Natural killer cell treated with Interleukin-12 subunit alpha and Interleukin-12 subunit beta and Interleukin-15 and Interleukin-18, amount 100 ng/mL, for 72 hours (primary cell): ENCODE measurements around the gene EPSTI1. TPM values are rescaled to one million over a fixed set of nuclear protein-coding genes. Genes with fewer than 3 reads are reported as not detected.
A peak's percentile ranks its signal among the peaks of the same experiment; 100 is the strongest.
"Not testable (repeated sequence)": the region's sequence is repeated elsewhere in the genome, so short reads cannot be mapped to it uniquely, and the experiment has no call there.

ENCODE experiments used
- ATAC-seq, 2 donors: fragments of 150-1000 bp; cut with Tn5 transposase in 1 of 2; sonication (Bioruptor Pico), chemical (Tn5 transposase) in 1 of 2; 2 replicates each; pipeline ENCODE4 v1.10.0; 2021
- DNase-seq: peaks from one replicate; pipeline ENCODE4 v3.0.0; 2022; ENCODE audit warnings: low spot score
- H3K27ac Mint-ChIP-seq, 2 donors: 1 replicate in 1 of 2; 2 replicates in 1 of 2; pipeline ENCODE4 v1.8.0; 2022; ENCODE audit warnings: mixed read lengths in 2 of 2, mild to moderate bottlenecking in 1 of 2, moderate library complexity in 1 of 2
- H3K27me3 Mint-ChIP-seq, 2 donors: 1 replicate in 1 of 2; 2 replicates in 1 of 2; pipeline ENCODE4 v1.8.0; 2022; ENCODE audit warnings: mixed read lengths in 2 of 2
- H3K36me3 Mint-ChIP-seq: one replicate; pipeline ENCODE4 v1.8.0; 2022; ENCODE audit warnings: mixed read lengths
- H3K4me1 Mint-ChIP-seq, 2 donors: 1 replicate in 1 of 2; 2 replicates in 1 of 2; pipeline ENCODE4 v1.8.0; 2022; ENCODE audit warnings: low read depth in 2 of 2, mixed read lengths in 2 of 2, mild to moderate bottlenecking in 1 of 2
- H3K4me3 Mint-ChIP-seq: one replicate; pipeline ENCODE4 v1.8.0; 2022; ENCODE audit warnings: mixed read lengths
- H3K9me3 Mint-ChIP-seq: 2 replicates; pipeline ENCODE4 v1.8.0; 2022; ENCODE audit warnings: mixed read lengths
- total RNA-seq, 2 donors: library from RNA; stranded (reverse); gene quantifications; one replicate each; pipeline ENCODE4 v1.2.3, GENCODE V29; 2022

The EPSTI1 gene
- total RNA-seq = 10 to 100 TPM; 29.6 to 37.9 TPM

GRCh38 chr13:42991898-42992763, at the start of gene EPSTI1:
Gene EPSTI1 (minus strand): TSS chr13:42992241. CDS start chr13:42992165, 76 bp downstream.
- Mint-ChIP-seq H3K27ac (peak within 1 kb of the TSS; percentile 99 to 100), H3K4me1 (peaks cover 60 to 63% of the 10 kb centered on the region in 2 donors), H3K36me3 (no peaks in the 10 kb centered on the region), H3K4me3 (peak within 1 kb of the TSS; percentile 83), H3K27me3 (no peaks in the 10 kb centered on the region), H3K9me3 (no peaks in the 10 kb centered on the region)
- ATAC-seq (peak; percentile 91 to 92), DNase-seq (peak; percentile 90)

DNA sequence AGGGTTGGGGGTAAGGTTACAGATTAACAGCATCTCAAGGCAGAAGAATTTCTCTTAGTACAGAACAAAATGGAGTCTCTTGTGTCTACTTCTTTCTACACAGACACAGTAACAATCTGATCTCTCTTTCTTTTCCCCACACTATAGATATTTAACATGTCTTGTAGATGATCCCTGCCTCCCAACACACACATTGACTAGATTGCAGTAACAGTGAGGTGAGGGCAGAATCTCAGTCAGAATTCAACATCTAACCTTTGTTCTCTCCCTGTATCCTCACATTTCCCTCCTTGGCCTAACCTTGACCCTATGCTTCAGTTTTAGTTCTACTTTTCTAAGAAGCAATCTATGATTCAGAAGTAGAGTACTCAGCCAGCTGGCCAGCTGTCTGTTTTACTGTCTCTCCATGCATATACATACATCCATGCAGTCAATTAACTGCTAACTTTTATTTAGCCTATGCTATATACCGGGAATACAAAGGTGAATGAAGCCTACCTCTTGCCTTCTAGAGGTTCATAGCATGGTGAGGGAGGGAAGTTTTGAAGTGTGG, 49.4 kb upstream of the EPSTI1 start:
- H3K27ac Mint-ChIP-seq = peak overlapping the region in 1 of 2 donors; percentile 13
- no peaks in the 10 kb centered on the region for H3K27me3 Mint-ChIP-seq
- ATAC-seq (peak in 1 of 2 donors; percentile 35), DNase-seq (no peak)
- peaks cover 2% of the 10 kb centered on the region for H3K9me3 Mint-ChIP-seq
- H3K4me3 Mint-ChIP-seq = no peak overlapping the region
- H3K36me3 Mint-ChIP-seq = no peaks in the 10 kb centered on the region
- H3K4me1 Mint-ChIP-seq = peaks cover 44 to 60% of the 10 kb centered on the region in 2 donors

- not testable (repeated sequence) for ATAC-seq, H3K36me3 Mint-ChIP-seq, H3K9me3 Mint-ChIP-seq, DNase-seq, H3K27me3 Mint-ChIP-seq, H3K4me3 Mint-ChIP-seq, H3K27ac Mint-ChIP-seq
- H3K4me1 Mint-ChIP-seq = peaks cover 38 to 56% of the 10 kb centered on the region in 2 donors
Observed at GRCh38 chr13:43040581-43041368, 48.7 kb upstream of the EPSTI1 start.

DNA sequence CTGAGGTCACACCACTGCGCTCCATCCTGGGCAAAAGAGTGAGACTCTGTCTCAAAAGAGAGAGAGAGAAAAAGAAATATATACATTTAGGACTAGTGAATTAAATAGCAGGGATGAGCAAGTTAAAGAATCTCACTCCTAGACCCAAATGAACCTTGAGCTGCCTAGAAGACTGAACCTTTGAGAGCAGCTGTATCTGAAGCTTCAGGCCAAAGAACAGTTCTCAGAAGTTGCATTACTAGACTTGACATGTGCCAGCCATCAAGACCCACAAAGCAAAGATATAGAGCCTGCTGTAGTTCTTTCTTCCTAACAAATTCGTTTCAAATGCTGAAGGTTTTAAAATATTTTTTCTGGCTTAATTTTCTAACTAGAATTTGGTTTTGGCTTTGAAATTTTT, 47.9 kb upstream of the EPSTI1 start:
- Mint-ChIP-seq H3K4me1 (peaks cover 34 to 50% of the 10 kb centered on the region in 2 donors), H3K9me3 (peaks cover under 1% of the 10 kb centered on the region), H3K4me3 (no peak overlapping the region), H3K36me3 (peaks cover 3% of the 10 kb centered on the region), H3K27me3 (no peaks in the 10 kb centered on the region), H3K27ac (peak overlapping the region in 1 of 2 donors; percentile 24)
- ATAC-seq (no peak), DNase-seq (no peak)

DNA sequence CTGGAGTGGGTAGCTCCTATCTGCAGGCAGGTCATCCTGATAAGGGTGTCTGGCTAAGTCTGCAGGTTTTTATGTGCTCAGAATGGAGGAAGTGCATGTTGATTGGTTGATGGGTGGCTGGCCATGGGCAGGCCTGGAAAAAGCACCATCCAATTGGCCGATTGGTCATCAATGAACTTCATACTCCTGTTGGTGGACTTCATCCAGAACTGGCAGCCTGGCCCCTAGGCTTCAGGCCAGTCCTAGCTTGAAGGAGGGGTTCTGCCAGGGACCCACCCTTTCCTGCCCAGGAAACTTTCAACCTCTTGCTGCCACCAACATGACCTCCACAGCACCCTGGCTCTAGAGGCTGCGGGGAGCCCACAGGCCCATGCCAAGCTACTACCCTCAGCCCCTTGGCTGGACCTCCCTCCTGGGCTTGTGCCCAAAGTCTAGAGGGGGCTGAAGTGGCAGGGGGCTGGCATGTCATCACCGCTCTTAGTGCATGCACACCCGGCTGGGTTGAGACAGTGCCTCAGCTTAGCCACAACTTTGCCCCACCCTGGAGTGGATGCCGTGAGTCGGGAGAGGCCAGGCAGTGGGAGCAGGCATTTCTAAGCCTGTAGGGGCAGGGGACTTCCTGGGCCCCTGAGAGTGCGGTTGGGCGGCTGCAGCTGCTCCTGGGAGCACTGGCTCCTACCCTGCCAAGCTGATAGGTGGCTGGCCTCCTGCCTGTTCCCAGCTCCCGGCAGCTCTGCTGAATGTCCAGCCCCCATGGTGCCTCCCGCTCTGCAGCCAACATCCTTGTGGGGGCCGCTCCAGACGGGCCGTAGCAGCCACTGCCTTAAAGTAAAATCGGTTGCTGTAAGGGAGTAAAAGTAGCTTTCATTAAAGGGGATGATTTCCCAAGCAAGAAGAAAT, 44.6 kb upstream of the EPSTI1 start:
- ATAC-seq (no peak), DNase-seq (no peak)
- H3K27me3 Mint-ChIP-seq = no peaks in the 10 kb centered on the region
- H3K36me3 Mint-ChIP-seq = peaks cover 6% of the 10 kb centered on the region
- no peak overlapping the region for H3K4me3 Mint-ChIP-seq
- H3K9me3 Mint-ChIP-seq = peaks cover 3% of the 10 kb centered on the region
- peaks cover 26 to 37% of the 10 kb centered on the region in 2 donors for H3K4me1 Mint-ChIP-seq
- H3K27ac Mint-ChIP-seq = no peak overlapping the region

DNA sequence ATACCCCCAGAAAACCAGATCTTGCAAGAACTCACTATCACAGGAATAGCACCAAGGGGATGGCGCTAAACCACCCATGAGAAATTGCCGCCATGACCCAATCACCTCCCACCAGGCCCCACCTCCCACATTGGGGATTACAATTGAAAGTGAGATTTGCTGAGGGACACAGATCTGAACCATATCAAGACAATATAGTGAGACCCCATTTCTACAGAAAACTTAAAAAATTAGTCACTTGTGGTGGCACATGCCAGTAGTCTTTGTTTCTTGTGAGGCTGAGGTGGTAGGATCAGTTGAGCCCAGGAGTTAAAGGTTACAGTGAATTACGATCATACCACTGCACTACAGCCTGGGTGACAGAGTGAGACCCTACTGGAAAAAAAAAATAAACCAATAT, 41.0 kb upstream of the EPSTI1 start:
- Mint-ChIP-seq H3K36me3 (peaks cover 18% of the 10 kb centered on the region), H3K9me3 (peaks cover 3% of the 10 kb centered on the region), H3K4me1 (peaks cover 32 to 39% of the 10 kb centered on the region in 2 donors), H3K27ac (no peak overlapping the region), H3K27me3 (no peaks in the 10 kb centered on the region), H3K4me3 (no peak overlapping the region)
- ATAC-seq (no peak), DNase-seq (no peak)

DNA sequence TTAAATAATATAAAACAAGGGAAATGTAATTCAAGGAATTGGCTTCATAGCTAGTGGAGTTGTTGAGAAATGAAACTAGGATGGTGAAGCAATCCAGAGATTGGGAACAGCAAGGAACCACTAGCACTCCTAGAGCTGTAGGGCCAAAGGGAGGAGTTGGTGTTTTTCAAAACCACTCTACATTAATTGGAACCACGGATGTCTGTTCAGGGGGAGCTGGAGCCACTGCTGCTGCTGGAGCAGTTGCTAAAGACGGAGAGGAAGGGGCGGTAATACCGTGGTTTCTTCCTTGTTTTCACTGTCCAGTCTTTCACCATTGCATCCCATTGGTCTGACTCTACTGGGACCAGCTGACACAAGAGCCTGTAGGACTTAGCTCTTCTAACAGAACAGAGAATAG, 39.8 kb upstream of the EPSTI1 start:
- Mint-ChIP-seq H3K36me3 (peaks cover 19% of the 10 kb centered on the region), H3K9me3 (peaks cover 3% of the 10 kb centered on the region), H3K4me1 (peaks cover 28 to 39% of the 10 kb centered on the region in 2 donors)

GRCh38 chr13:43030548-43030947, 38.5 kb upstream of the EPSTI1 start:
- Mint-ChIP-seq H3K36me3 (peaks cover 19% of the 10 kb centered on the region), H3K4me1 (peaks cover 30 to 39% of the 10 kb centered on the region in 2 donors), H3K9me3 (peaks cover 3% of the 10 kb centered on the region), H3K4me3 (no peak overlapping the region), H3K27ac (peak overlapping the region in 1 of 2 donors; percentile 5), H3K27me3 (no peaks in the 10 kb centered on the region)
- DNase-seq = no peak
- no peak for ATAC-seq

More for the DNA sequence above, 39.8 kb upstream of the EPSTI1 start:
- H3K4me3 Mint-ChIP-seq = no peak overlapping the region
- H3K27me3 Mint-ChIP-seq = no peaks in the 10 kb centered on the region
- no peak for ATAC-seq
- no peak overlapping the region for H3K27ac Mint-ChIP-seq
- no peak for DNase-seq

GRCh38 chr13:43026262-43026661, 34.2 kb upstream of the EPSTI1 start:
- peaks cover 28 to 33% of the 10 kb centered on the region in 2 donors for H3K4me1 Mint-ChIP-seq
- peaks cover 17% of the 10 kb centered on the region for H3K36me3 Mint-ChIP-seq
- DNase-seq = no peak
- no peak overlapping the region for H3K4me3 Mint-ChIP-seq
- no peak overlapping the region for H3K27ac Mint-ChIP-seq
- ATAC-seq = no peak
- no peaks in the 10 kb centered on the region for H3K27me3 Mint-ChIP-seq
- H3K9me3 Mint-ChIP-seq = no peaks in the 10 kb centered on the region

GRCh38 chr13:43023289-43023963, 31.4 kb upstream of the EPSTI1 start, which contains the start of gene DNAJC15:
Gene DNAJC15 (plus strand): TSS chr13:43023586. CDS start chr13:43023627, 41 bp downstream.
- DNase-seq = peak; percentile 84
- Mint-ChIP-seq H3K27ac (peak within 1 kb of the TSS; percentile 95 to 99), H3K36me3 (peaks cover 10% of the 10 kb centered on the region), H3K4me3 (peak within 1 kb of the TSS; percentile 99), H3K4me1 (peaks cover 16 to 23% of the 10 kb centered on the region in 2 donors), H3K9me3 (no peaks in the 10 kb centered on the region), H3K27me3 (no peaks in the 10 kb centered on the region)
- ATAC-seq = peak; percentile 93 to 94

DNA sequence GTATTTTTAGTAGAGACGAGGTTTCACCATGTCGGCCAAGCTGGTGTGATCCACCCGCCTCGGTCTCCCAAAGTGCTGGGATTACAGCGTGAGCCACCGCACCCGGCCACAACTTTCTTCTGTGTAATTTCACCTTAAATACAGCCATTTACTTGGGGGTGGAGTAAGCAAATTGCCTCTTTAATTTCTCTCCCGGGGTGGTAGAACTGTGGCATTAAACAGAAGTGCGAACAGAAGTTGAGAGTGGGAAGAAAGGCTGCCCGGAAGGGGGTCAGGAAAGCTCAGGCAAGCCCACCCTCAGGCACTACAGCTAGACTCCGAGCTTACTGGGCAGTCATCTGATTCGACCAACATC, 30.9 kb upstream of the EPSTI1 start:
- Mint-ChIP-seq H3K36me3 (peaks cover 5% of the 10 kb centered on the region), H3K9me3 (no peaks in the 10 kb centered on the region), H3K27me3 (no peaks in the 10 kb centered on the region), H3K4me3 (peak overlapping the region; percentile 99), H3K27ac (peak overlapping the region; percentile 95 to 99), H3K4me1 (peaks cover 12 to 19% of the 10 kb centered on the region in 2 donors)
- DNase-seq (no peak), ATAC-seq (no peak)

DNA sequence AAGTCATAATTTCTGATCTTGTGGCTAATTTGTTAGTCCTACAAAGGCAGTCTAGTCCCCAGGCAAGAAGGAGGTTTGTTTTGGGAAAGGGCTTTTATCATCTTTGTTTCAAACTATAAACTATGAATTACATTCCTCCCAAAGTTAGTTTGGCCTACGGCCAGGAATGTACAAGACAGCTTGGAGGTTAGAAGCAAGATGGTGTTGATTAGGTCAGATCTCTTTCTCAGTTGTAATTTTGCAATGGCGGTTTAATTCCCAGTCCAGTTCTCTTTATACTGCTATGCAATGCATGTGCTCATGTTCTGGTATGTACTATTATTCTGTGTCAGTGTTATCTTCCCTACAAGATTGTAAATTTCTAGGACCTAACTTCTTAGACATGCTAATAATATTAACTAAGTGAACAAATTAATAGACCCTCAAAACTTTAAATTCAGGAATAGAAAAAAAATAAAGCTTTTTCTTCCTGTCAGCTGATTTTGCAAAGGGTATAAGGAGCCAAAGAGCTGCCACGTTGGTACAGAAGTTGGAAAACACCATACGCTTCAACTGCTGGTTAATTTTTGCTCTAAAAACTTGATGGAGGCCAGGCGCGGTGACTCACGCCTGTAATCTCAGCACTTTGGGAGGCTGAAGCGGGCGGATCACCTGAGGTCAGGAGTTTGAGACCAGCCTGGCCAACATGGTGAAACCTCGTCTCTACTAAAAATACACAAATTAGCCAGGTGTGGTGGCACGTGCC, 30.1 kb upstream of the EPSTI1 start:
- Mint-ChIP-seq H3K36me3 (peaks cover 5% of the 10 kb centered on the region), H3K4me1 (peaks cover 12 to 19% of the 10 kb centered on the region in 2 donors), H3K27me3 (no peaks in the 10 kb centered on the region), H3K27ac (no peak overlapping the region), H3K9me3 (no peaks in the 10 kb centered on the region), H3K4me3 (no peak overlapping the region)
- DNase-seq (no peak), ATAC-seq (no peak)
